ENCODE measurements around the gene OBSL1. TPM values are rescaled to one million over a fixed set of nuclear protein-coding genes. Genes with fewer than 3 reads are reported as not detected.

The OBSL1 gene
- total and polyA plus RNA-seq, 2 donors (not counting 1 experiment from before 2014, with no cell fraction given) = not detected

GRCh38 chr2:219615036-219615435, 43.7 kb upstream of the OBSL1 start:
- Mint-ChIP-seq H3K4me3 (no peak overlapping the region), H3K27ac (no peak overlapping the region), H3K27me3 (no peaks in the 10 kb centered on the region), H3K4me1 (peaks cover 13% of the 10 kb centered on the region), H3K9me3 (ENCODE audit: insufficient read depth) (no peaks in the 10 kb centered on the region)
- WGBS (ENCODE audit: insufficient coverage) = 85% methylated on average over 11 of the region's 11 CpGs
- no peak for DNase-seq
- Histone ChIP-seq H3K9ac (ENCODE audit: low read length) (no peak overlapping the region), H2AFZ (ENCODE audit: insufficient read depth, low read depth, low read length, poor library complexity, severe bottlenecking) (no peak overlapping the region), H3K79me2 (ENCODE audit: control insufficient read depth, insufficient read depth, low read length) (no peaks in the 10 kb centered on the region), H3K27ac (ENCODE audit: low read length in 2 of 2) (no peak overlapping the region), H4K20me1 (ENCODE audit: control insufficient read depth, insufficient read depth, low read length, poor library complexity, severe bottlenecking) (no peaks in the 10 kb centered on the region), H3K4me2 (replicated peaks; ENCODE audit: low read depth, low read length, poor library complexity, severe bottlenecking) (no peak overlapping the region), H3K9me3 (ENCODE audit: control extremely low read depth in 1 of 3, control insufficient read depth in 2 of 3, insufficient read depth in 1 of 3, low read length in 2 of 3) (no peaks in the 10 kb centered on the region), H3K4me3 (ENCODE audit: control extremely low read depth in 1 of 5, extremely low read depth in 1 of 5, insufficient read depth in 1 of 5, low read depth in 2 of 5, low read length in 4 of 5) (no peak overlapping the region), H3K36me3 (replicated peaks in 1 of 2; ENCODE audit: control extremely low read depth in 1 of 2, control insufficient read depth in 1 of 2, extremely low read depth in 1 of 2, insufficient read depth in 2 of 2, low read length in 1 of 2) (peaks cover 0 to 23% of the 10 kb centered on the region in 2 experiments), H3K27me3 (replicated peaks in 1 of 4; ENCODE audit: control extremely low read depth in 1 of 4, control insufficient read depth in 3 of 4, insufficient read depth in 4 of 4, low read length in 3 of 4) (no peaks in the 10 kb centered on the region), H3K4me1 (ENCODE audit: control insufficient read depth in 2 of 2, insufficient read depth in 2 of 2, low read length in 2 of 2) (peaks cover 9% of the 10 kb centered on the region in 2 donors)
- TF ChIP-seq EZH2 (IDR thresholded peaks at IDR 0.05; ENCODE audit: borderline replicate concordance, insufficient read depth, low read depth, low read length, poor library complexity, severe bottlenecking) = no peak
- no peak for TF ChIP-seq CTCF (IDR thresholded peaks at IDR 0.05)
- intact Hi-C loops (cut with micrococcal nuclease) = no loop called here
- ATAC-seq (ENCODE audit: low read depth) = no peak
- POLR2A ChIA-PET = no interaction called here
- CTCF ChIA-PET = no interaction called here

- TF ChIP-seq CTCF (IDR thresholded peaks at IDR 0.05) (no peak), EZH2 (IDR thresholded peaks at IDR 0.05; ENCODE audit: borderline replicate concordance, insufficient read depth, low read depth, low read length, poor library complexity, severe bottlenecking) (no peak)
- Histone ChIP-seq H2AFZ (ENCODE audit: insufficient read depth, low read depth, low read length, poor library complexity, severe bottlenecking) (no peak overlapping the region), H3K4me2 (replicated peaks; ENCODE audit: low read depth, low read length, poor library complexity, severe bottlenecking) (no peak overlapping the region), H3K36me3 (replicated peaks in 1 of 2; ENCODE audit: control extremely low read depth in 1 of 2, control insufficient read depth in 1 of 2, extremely low read depth in 1 of 2, insufficient read depth in 2 of 2, low read length in 1 of 2) (peaks cover 0 to 27% of the 10 kb centered on the region in 2 experiments), H3K79me2 (ENCODE audit: control insufficient read depth, insufficient read depth, low read length) (no peaks in the 10 kb centered on the region), H3K9me3 (ENCODE audit: control extremely low read depth in 1 of 3, control insufficient read depth in 2 of 3, insufficient read depth in 1 of 3, low read length in 2 of 3) (no peaks in the 10 kb centered on the region), H3K9ac (ENCODE audit: low read length) (no peak overlapping the region), H4K20me1 (ENCODE audit: control insufficient read depth, insufficient read depth, low read length, poor library complexity, severe bottlenecking) (no peaks in the 10 kb centered on the region), H3K4me3 (ENCODE audit: control extremely low read depth in 1 of 5, extremely low read depth in 1 of 5, insufficient read depth in 1 of 5, low read depth in 2 of 5, low read length in 4 of 5) (no peak overlapping the region), H3K27me3 (replicated peaks in 1 of 4; ENCODE audit: control extremely low read depth in 1 of 4, control insufficient read depth in 3 of 4, insufficient read depth in 4 of 4, low read length in 3 of 4) (no peaks in the 10 kb centered on the region), H3K27ac (ENCODE audit: low read length in 2 of 2) (no peak overlapping the region), H3K4me1 (ENCODE audit: control insufficient read depth in 2 of 2, insufficient read depth in 2 of 2, low read length in 2 of 2) (peaks cover 9% of the 10 kb centered on the region in 2 donors)
- WGBS (ENCODE audit: insufficient coverage) = 97% methylated on average over 10 of the region's 11 CpGs
- POLR2A ChIA-PET = no interaction called here
- Mint-ChIP-seq H3K4me3 (no peak overlapping the region), H3K27me3 (no peaks in the 10 kb centered on the region), H3K4me1 (peaks cover 13% of the 10 kb centered on the region), H3K9me3 (ENCODE audit: insufficient read depth) (no peaks in the 10 kb centered on the region), H3K27ac (no peak overlapping the region)
- intact Hi-C loops (cut with micrococcal nuclease) = no loop called here
- ATAC-seq (ENCODE audit: low read depth) (no peak), DNase-seq (no peak)
- CTCF ChIA-PET = no interaction called here
Observed at GRCh38 chr2:219614076-219614860, 42.9 kb upstream of the OBSL1 start.
